Heart left ventricle (tissue), 16 donors: ENCODE results near the gene ASB9. TPM values are rescaled to one million over a fixed set of nuclear protein-coding genes. Genes with fewer than 3 reads are reported as not detected.

Source experiments
- ATAC-seq, 4 donors: fragments of 200-7000 bp; cut with Tn5 transposase; one replicate each; pipeline ENCODE4 v1.9.1; 2020 to 2022; ENCODE audit warnings: moderate library complexity in 4 of 4, mild to moderate bottlenecking in 3 of 4, moderate number of reproducible peaks in 1 of 4
- DNase-seq, 5 donors: peaks; one replicate each; pipeline ENCODE4 v3.0.0-alpha.2; 2020
- H3K27ac ChIP-seq, 12 donors: fragments of 200-600 bp; sonication (generic) in 4 of 12; one replicate each; pipeline versions ENCODE4 v1.5.0 to v1.8.0; 2016 to 2022; ENCODE audit warnings: mild to moderate bottlenecking in 2 of 12
- H3K27me3 ChIP-seq, 9 donors: fragments of 200-600 bp; sonication (generic) in 2 of 9; one replicate each; pipeline versions ENCODE4 v1.5.1 to v1.8.0; 2016 to 2022; ENCODE audit warnings: mild to moderate bottlenecking in 3 of 9
- H3K36me3 ChIP-seq, 9 donors: fragments of 200-600 bp; sonication (generic) in 2 of 9; one replicate each; pipeline versions ENCODE4 v1.5.0 to v1.8.0; 2018 to 2022; ENCODE audit warnings: mild to moderate bottlenecking in 2 of 9
- H3K4me1 ChIP-seq, 12 donors: fragments of 200-600 bp; sonication (generic) in 4 of 12; one replicate each; pipeline versions ENCODE4 v1.5.0 to v1.8.0; 2016 to 2022; ENCODE audit warnings: mild to moderate bottlenecking in 3 of 12
- H3K4me3 ChIP-seq, 12 donors: fragments of 200-600 bp; sonication (generic) in 4 of 12; one replicate each; pipeline versions ENCODE4 v1.5.0 to v1.8.0; 2017 to 2022; ENCODE audit warnings: mild to moderate bottlenecking in 9 of 12, moderate library complexity in 4 of 12
- H3K9me3 ChIP-seq, 12 donors: fragments of 200-600 bp; sonication (generic) in 4 of 12; one replicate each; pipeline versions ENCODE4 v1.5.0 to v1.8.0; 2016 to 2022; ENCODE audit warnings: mild to moderate bottlenecking in 1 of 12
- CTCF ChIP-seq, 12 donors: fragments of 200-600 bp; sonication (generic) in 4 of 12; IDR thresholded peaks; one replicate each; pipeline versions ENCODE4 v1.5.0 to v1.8.0; 2018 to 2022; ENCODE audit warnings: antibody characterized with exemption in 12 of 12, mild to moderate bottlenecking in 5 of 12
- POLR2A ChIP-seq, 2 donors: fragments of 450-650 bp; IDR thresholded peaks; one replicate each; pipeline ENCODE4 v1.6.1; 2017; ENCODE audit warnings: antibody characterized with exemption in 2 of 2, mild to moderate bottlenecking in 2 of 2, moderate library complexity in 2 of 2
- WGBS, 4 donors: extraction: QIAGEN DNeasy Blood & Tissue Kit in 2 of 4; methylation state at CpG; one replicate each; pipeline versions ENCODE4 v1.1.5 to v1.1.7; 2013 to 2018; 5-methylcytosine and 5-hydroxymethylcytosine counted together
- intact Hi-C, 10 donors: fragments of 100-400 bp; cut with DNase I; formaldehyde crosslinking; loops; one replicate each; pipeline versions ENCODE4 v1.11.1 to v1.14.2; 2022
- polyA plus RNA-seq, 2 donors: library from polyadenylated mRNA; stranded (reverse); fragments of 200-250 nt; gene quantifications; one replicate each; pipeline ENCODE4 v1.2.3, GENCODE V29; 2013
- total RNA-seq, 9 donors: library from RNA; depleted of rRNA in 2 of 9; stranded (reverse); fragments of >200 nt in 2 of 9; fragmentation: NEBNext Ultra II Directional in 3 of 9; extraction: Animal tissue kit (Norgen Biotek cat#: 25700) in 3 of 9; gene quantifications; one replicate each; pipeline versions ENCODE4 v1.1.0 to v1.2.4, GENCODE V29; 2016 to 2023
- donor health status: ischemic (EF 13 %, LVEDD 7.1; RV severe dilation, severe dysfunction).
- donor health status: healthy with polysubstance abuse.
- donor health status: DM: no; HTN: yes; CAD: no.
- donor health status: DM: no; HTN: no; CAD: no.
- donor health status: ischemic (EF 25% LVEDD 6.9; RV normal size, moderate dysfunction).
- donor health status: ischemic (EF 25% LVEDD 5.7; RV mildly dilated, moderate dysfunction).
- donor health status: healthy.
- donor health status: DM: yes; HTN: yes; CAD: no.
- donor health status: ischemic (EF 35%, LVEDD 5.7; RV mildly dilated, moderate dysfunction).
- donor health status: nonischemic (EF 11% LVEDD 7.7; RV severe dilation, severe dysfunction).
- donor health status: DM: yes; HTN: yes; CAD: no.
- donor health status: PGD.
- donor health status: ischemic (EF 29% LVEDD 5.4; RV normal size, mild dysfunction).
- donor health status: nonischemic (EF 23%, LVEDD 6.1; RV moderate dilation, normal function).

The ASB9 gene
- total and polyA plus RNA-seq, 11 donors = 0.37 to 2.8 (median 1.4) TPM

GRCh38 chrX:15244421-15244820 lies 25.5 kb downstream of the ASB9 start:
- no peaks in the 10 kb centered on the region for H3K36me3 ChIP-seq
- H3K27ac ChIP-seq = no peak overlapping the region
- no peaks in the 10 kb centered on the region for H3K9me3 ChIP-seq
- intact Hi-C loops = loop anchor here in 8 of 10 donors (5.0 to 10.0 kb wide), 5 partner anchors 1147 to 1207 kb away; no protein-coding TSS in a partner anchor
- ATAC-seq = no peak
- DNase-seq = no peak
- no peak for TF ChIP-seq CTCF (IDR thresholded peaks at IDR 0.05)
- TF ChIP-seq POLR2A (IDR thresholded peaks at IDR 0.05) = no peak
- 63 to 80% (median 72%) methylated on average over 5 of the region's 5 CpGs for WGBS, 4 donors
- H3K27me3 ChIP-seq = peaks cover 0 to 13% (median 0%) of the 10 kb centered on the region in 9 donors
- no peak overlapping the region for H3K4me3 ChIP-seq
- H3K4me1 ChIP-seq = no peaks in the 10 kb centered on the region

GRCh38 chrX:15242899-15243555 lies 26.9 kb downstream of the ASB9 start:
- 15 to 30% (median 22%) methylated on average over 5 of the region's 5 CpGs for WGBS, 4 donors
- H3K4me1 ChIP-seq = no peaks in the 10 kb centered on the region
- peaks cover 0 to 13% (median 0%) of the 10 kb centered on the region in 9 donors for H3K27me3 ChIP-seq
- intact Hi-C loops = loop anchor here in 8 of 10 donors (5.0 to 10.0 kb wide), 5 partner anchors 1146 to 1206 kb away; no protein-coding TSS in a partner anchor
- peak in 1 of 5 donors; percentile 6 for DNase-seq
- TF ChIP-seq CTCF (IDR thresholded peaks at IDR 0.05) = peak; percentile 17 to 64 (median 49)
- TF ChIP-seq POLR2A (IDR thresholded peaks at IDR 0.05) = no peak
- no peaks in the 10 kb centered on the region for H3K9me3 ChIP-seq
- no peak overlapping the region for H3K27ac ChIP-seq
- no peaks in the 10 kb centered on the region for H3K36me3 ChIP-seq
- ATAC-seq = no peak
- H3K4me3 ChIP-seq = no peak overlapping the region

- no peak for DNase-seq
- Histone ChIP-seq H3K4me1 (no peaks in the 10 kb centered on the region), H3K4me3 (no peak overlapping the region), H3K27me3 (peaks cover 0 to 5% (median 0%) of the 10 kb centered on the region in 9 donors), H3K27ac (no peak overlapping the region), H3K9me3 (no peaks in the 10 kb centered on the region), H3K36me3 (no peaks in the 10 kb centered on the region)
- no peak for TF ChIP-seq POLR2A (IDR thresholded peaks at IDR 0.05)
- no peak for TF ChIP-seq CTCF (IDR thresholded peaks at IDR 0.05)
- intact Hi-C loops = loop anchor here in 8 of 10 donors (5.0 to 10.0 kb wide), 5 partner anchors 1144 to 1204 kb away; no protein-coding TSS in a partner anchor
- 30 to 54% (median 48%) methylated on average over 3 of the region's 3 CpGs for WGBS, 4 donors
- no peak for ATAC-seq
Measured at GRCh38 chrX:15241301-15241700, 28.6 kb downstream of the ASB9 start.

- intact Hi-C loops = loop anchor here in 8 of 10 donors (5.0 to 10.0 kb wide), 5 partner anchors 1143 to 1203 kb away; no protein-coding TSS in a partner anchor
- Histone ChIP-seq H3K27ac (no peak overlapping the region), H3K4me1 (no peaks in the 10 kb centered on the region), H3K36me3 (no peaks in the 10 kb centered on the region), H3K27me3 (peaks cover 0 to 5% (median 0%) of the 10 kb centered on the region in 9 donors), H3K4me3 (no peak overlapping the region), H3K9me3 (no peaks in the 10 kb centered on the region)
- no peak for DNase-seq
- WGBS, 4 donors = 79 to 87% (median 85%) methylated on average over 5 of the region's 5 CpGs
- no peak for TF ChIP-seq CTCF (IDR thresholded peaks at IDR 0.05)
- no peak for ATAC-seq
Measured at GRCh38 chrX:15240414-15240813, 29.5 kb downstream of the ASB9 start.
